Suprapubic skin (tissue), 4 donors: ENCODE measurements around the gene MEA1.

ENCODE experiments used
- POLR2A ChIP-seq, 2 donors: fragments of 450-650 bp; IDR thresholded peaks; one replicate each; pipeline ENCODE4 v1.6.1; 2017; ENCODE audit warnings: antibody characterized with exemption in 2 of 2, mild to moderate bottlenecking in 2 of 2, moderate library complexity in 2 of 2
- POLR2AphosphoS5 ChIP-seq, 3 donors: sonication (generic); formaldehyde crosslinking; IDR thresholded peaks; one replicate each; pipeline ENCODE4 v1.6.1; 2017; ENCODE audit warnings: antibody characterized with exemption in 3 of 3
- TF ChIP-seq, protein P1 (sequence below), 2 donors: fragments of 200-600 bp in 1 of 2; fragments of 450-650 bp in 1 of 2; sonication (generic) in 1 of 2; IDR thresholded peaks; one replicate each; pipeline ENCODE4 v1.5.1; 2016 to 2019; ENCODE audit warnings: antibody characterized with exemption in 2 of 2, mild to moderate bottlenecking in 1 of 2, moderate library complexity in 1 of 2

GRCh38 chr6:43016943-43017334 is 3.2 kb upstream of the MEA1 start:
- TF ChIP-seq, protein P1, sequence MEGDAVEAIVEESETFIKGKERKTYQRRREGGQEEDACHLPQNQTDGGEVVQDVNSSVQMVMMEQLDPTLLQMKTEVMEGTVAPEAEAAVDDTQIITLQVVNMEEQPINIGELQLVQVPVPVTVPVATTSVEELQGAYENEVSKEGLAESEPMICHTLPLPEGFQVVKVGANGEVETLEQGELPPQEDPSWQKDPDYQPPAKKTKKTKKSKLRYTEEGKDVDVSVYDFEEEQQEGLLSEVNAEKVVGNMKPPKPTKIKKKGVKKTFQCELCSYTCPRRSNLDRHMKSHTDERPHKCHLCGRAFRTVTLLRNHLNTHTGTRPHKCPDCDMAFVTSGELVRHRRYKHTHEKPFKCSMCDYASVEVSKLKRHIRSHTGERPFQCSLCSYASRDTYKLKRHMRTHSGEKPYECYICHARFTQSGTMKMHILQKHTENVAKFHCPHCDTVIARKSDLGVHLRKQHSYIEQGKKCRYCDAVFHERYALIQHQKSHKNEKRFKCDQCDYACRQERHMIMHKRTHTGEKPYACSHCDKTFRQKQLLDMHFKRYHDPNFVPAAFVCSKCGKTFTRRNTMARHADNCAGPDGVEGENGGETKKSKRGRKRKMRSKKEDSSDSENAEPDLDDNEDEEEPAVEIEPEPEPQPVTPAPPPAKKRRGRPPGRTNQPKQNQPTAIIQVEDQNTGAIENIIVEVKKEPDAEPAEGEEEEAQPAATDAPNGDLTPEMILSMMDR (IDR thresholded peaks at IDR 0.05) = no peak
- TF ChIP-seq POLR2A (IDR thresholded peaks at IDR 0.05) (no peak), POLR2AphosphoS5 (IDR thresholded peaks at IDR 0.05) (no peak)
